GM19193 (cell line): ENCODE measurements around the gene ST8SIA6.

ENCODE experiments used
- POLR2A ChIP-seq: IDR thresholded peaks from 4 replicates; pipeline ENCODE4 v1.6.1; 2011; ENCODE audit not compliant: insufficient read depth, insufficient read length; ENCODE audit errors: extremely low read depth

The ST8SIA6 gene

DNA sequence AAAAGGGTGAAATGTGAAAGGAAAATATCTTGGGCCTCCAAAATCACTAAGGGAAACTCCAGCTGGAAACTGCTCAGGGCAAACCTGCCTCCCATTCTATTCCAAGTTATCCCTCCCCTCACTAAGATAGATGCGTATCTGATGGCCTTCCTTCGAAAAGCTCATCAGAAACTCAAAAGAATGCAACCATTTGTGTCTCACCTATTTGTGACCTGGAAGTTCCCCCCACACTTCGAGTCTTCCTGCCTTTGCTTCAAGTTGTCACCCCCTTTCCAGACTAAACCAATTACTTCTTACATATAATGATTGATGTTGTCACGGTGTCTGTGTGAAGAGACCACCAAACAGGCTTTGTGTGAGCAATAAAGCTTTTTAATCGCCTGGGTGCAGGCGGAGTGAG, 69.3 kb downstream of the ST8SIA6 start:
- no peak for TF ChIP-seq POLR2A

DNA sequence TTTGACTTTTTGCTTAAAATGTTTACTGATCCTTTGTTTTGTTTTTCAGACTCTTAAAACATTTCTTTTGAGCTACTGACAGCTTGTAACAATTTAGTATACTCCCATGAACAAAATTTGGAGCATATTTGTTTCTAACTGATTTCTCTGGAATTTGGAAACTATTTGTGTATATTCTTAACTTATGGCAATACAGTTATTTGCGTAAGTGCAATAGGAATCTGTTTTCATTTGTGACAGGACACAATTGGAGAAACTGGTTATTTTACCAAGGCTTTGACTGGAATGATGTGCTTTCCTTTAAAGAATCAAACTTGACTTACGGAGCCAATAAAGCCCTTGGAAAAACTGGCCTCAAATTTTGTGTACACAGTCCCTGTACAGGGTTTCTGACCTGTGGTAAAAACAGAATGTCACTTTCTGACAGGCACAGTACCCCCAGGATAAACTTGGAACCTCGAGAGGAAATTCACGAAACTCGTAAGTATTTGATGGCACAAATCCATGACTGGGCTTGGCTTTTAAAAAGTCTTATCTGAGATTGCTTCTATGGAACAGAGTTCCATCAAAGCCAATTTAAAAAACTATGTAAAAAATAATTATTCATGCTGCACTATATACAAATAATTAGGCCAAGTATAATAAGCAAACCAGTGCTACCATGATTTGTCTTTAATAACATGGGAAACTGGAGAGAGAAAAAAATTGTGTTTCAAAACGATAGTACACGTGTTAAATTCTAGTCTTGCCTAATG, 70.4 kb downstream of the ST8SIA6 start:
- no peak for TF ChIP-seq POLR2A

DNA sequence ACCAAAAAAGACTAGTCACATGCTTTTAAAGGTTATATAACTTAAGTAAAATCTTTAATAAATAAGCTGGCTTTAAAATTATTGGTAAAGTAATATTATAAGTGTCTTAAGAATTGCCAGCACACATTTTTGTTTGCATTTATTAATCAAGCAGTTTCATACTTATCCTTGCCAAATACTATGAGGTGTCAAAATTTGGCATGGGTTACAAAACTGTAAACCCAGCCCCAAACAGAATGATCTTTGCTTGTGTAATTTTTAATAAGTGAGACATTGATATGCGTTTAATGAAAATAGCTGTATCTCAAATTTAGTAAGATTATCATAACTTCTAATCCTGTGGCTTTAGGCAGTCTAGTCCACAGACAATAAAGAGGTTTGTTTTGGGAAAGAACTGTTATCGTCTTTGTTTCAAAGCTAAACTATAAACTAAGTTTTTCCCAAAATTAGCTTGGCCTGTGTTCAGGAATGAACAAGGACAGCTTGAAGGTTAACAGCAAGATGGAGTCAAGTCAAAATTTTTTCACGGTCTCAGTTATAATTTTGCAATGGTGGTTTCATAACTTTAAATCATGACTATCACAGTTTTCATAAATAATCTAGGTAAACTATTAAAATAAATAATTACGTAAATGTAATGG, 72.8 kb downstream of the ST8SIA6 start:
- no peak for TF ChIP-seq POLR2A

GRCh38 chr10:17380888-17381287, 73.5 kb downstream of the ST8SIA6 start:
- no peak for TF ChIP-seq POLR2A

- no peak for TF ChIP-seq POLR2A
Measured at GRCh38 chr10:17380016-17380415, 74.4 kb downstream of the ST8SIA6 start.

GRCh38 chr10:17379151-17379690, 75.2 kb downstream of the ST8SIA6 start:
- no peak for TF ChIP-seq POLR2A

- TF ChIP-seq POLR2A: no peak
Measured at GRCh38 chr10:17375936-17376584, 78.3 kb downstream of the ST8SIA6 start.

DNA sequence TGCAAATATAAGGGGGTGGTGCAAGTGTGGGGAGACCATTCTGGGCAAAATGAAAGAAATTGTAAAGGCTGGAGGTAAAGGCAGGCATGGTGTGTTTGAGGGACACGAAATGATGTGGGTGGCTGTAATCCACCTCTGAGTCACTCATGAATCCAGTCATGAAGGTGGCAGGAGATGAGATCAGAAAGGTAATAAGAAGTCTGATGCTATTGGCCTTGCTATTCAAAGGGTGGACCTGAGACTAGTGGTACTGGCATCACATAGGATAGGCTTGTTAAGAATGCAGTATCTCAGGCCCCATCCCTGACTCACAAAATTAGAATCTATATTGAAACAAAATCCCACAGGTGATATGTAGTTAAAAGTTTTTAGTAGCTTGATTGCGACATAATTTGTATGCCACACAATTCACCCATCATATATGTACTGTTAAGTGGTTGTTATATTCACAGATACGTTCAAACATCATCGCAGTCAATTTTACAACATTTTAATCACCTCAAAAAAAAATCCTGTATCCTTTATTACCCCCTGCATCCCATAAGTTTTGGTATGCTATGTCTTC, 85.6 kb downstream of the ST8SIA6 start:
- no peak for TF ChIP-seq POLR2A

- TF ChIP-seq POLR2A: no peak
Measured at GRCh38 chr10:17366705-17367104, 87.7 kb downstream of the ST8SIA6 start.

- no peak for TF ChIP-seq POLR2A
Measured at GRCh38 chr10:17365402-17365801, 89.0 kb downstream of the ST8SIA6 start.

DNA sequence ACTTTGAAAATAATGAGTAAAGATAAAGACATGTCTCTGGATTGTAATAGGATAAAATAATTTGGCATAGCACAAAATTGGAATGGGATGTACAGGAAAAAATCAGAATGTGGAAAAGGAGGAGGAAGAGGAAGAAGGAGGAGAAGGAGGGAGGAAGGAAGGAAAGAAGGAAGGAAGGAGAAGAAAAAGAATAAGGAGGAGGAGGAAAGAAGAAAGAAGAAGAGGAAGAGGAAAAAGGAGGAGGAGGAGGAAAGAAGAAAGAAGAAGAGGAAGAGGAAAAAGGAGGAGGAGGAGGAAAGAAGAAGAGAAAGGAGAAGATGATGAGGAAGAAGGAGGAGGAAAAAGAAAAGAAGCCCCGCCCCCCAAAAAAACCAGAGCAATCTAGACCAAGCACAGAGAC, 95.9 kb downstream of the ST8SIA6 start:
- TF ChIP-seq POLR2A: no peak

- TF ChIP-seq POLR2A: no peak
Measured at GRCh38 chr10:17357781-17358180, 96.6 kb downstream of the ST8SIA6 start.

DNA sequence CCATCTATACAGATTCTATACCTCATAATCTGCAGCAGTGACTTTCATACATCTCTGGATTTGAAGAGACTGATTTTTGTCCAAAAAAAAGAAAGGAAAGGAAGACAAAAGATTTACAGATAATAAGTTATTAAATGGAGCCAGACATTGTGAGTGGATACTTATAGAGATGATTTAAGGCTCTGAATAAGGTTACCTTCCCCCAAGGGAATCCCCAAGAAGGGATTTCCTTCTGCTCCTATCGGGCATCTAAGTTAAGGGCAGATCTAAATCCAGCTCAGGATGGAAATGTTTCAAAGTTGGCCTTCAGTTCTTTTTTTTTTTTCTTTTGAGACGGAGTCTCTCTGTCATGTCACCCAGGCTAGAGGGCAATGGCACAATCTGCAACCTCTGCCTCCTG, 97.6 kb downstream of the ST8SIA6 start:
- no peak for TF ChIP-seq POLR2A

DNA sequence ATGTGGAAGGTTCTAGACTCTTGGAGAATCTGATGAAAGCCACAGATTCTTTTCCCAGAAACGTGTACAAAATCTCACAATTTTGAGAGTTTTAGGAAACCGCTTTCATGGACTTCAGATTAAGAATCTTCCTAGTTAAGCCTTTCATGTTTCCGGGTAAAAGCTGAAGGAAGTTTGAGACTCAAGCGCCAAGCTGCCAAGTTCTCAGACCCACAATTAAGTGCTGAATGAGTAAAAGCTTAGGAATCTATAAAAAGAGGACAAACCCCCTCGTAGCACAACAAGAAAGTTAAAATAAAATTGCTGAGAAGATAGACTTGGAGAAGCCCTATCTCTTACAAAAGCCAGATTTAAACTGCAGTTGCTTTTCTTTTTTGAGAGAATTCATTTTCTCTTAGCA, 99.6 kb downstream of the ST8SIA6 start:
- no peak for TF ChIP-seq POLR2A

DNA sequence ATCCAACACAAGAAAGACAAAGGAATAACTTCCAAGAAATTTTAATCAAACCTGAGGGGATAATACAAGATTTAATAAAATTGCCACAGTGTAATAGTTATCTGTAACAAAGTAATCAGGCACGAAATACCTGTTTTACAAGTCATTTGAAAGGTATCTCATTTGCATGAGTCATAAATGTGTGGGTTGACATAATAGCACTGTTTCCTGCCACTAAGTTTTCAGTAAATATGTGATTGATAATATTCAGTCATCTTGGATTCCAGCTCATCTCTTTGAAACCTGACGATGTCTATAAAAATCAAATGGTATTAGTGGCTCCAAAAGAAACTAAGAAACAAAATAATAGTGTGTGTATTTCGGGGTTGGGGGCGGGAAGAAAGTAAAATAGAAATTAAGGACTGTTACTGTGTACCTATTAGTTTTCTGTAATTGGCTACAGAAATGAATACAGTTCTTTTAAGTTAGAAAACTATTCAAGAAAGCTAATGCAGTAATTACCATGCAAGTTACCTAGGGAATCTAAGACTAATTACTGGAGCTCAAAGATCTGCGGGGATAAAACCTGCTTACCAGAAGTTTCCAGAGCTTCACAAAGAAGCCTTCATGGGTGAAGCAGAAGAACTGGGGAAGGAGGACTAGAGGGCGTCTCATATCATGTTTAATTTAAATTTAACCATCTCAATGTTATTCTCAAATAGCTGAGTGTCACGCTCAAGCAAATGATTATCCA, 100.7 kb downstream of the ST8SIA6 start:
- TF ChIP-seq POLR2A: no peak
